HEK293 (cell line): ENCODE data around the gene ADPGK.

Experiments
- CTCF ChIA-PET: fragments of 350-600 bp; formaldehyde crosslinking; extraction: SDS; loops from one replicate; lab custom pipeline; 2021; ENCODE audit warnings: antibody characterized with exemption; lab: Yijun Ruan, JAX
- POLR2A ChIA-PET: fragments of 300-600 bp; formaldehyde crosslinking; extraction: SDS; loops from one replicate; lab custom pipeline; 2020; ENCODE audit warnings: antibody characterized with exemption, inconsistent platforms; lab: Yijun Ruan, JAX
- H3K27ac ChIP-seq: fragments of 200-500 bp; sonication (Bioruptor generic); 2 replicates; pipeline ENCODE4 v1.5.1; 2014; ENCODE audit warnings: low read depth, low read length, control low read depth, inconsistent platforms; ENCODE audit errors: extremely low read depth
- H3K36me3 ChIP-seq, 2 experiments: fragments of 200-500 bp in 1 of 2; sonication (Bioruptor generic) in 1 of 2; 1 replicate in 1 of 2; 2 replicates in 1 of 2; pipeline ENCODE4 v1.5.1; 2014 to 2017; ENCODE audit warnings: inconsistent platforms in 2 of 2, low read length in 2 of 2; ENCODE audit not compliant: control insufficient read depth in 2 of 2, insufficient read depth in 1 of 2
- H3K4me1 ChIP-seq: fragments of 200-500 bp; sonication (Bioruptor generic); 2 replicates; pipeline ENCODE4 v1.5.1; 2014; ENCODE audit warnings: mild to moderate bottlenecking, low read length, inconsistent platforms; ENCODE audit not compliant: control insufficient read depth, insufficient read depth
- H3K4me3 ChIP-seq: 2 replicates; pipeline ENCODE4 v1.5.1; 2011; ENCODE audit warnings: low read depth, mild to moderate bottlenecking, control low read depth, low read length, moderate library complexity
- H3K9me3 ChIP-seq: fragments of 200-500 bp; sonication (Bioruptor generic); 2 replicates; pipeline ENCODE4 v1.5.1; 2014; ENCODE audit warnings: low read depth, low read length, inconsistent platforms; ENCODE audit not compliant: control insufficient read depth, insufficient read depth
- EGR2 ChIP-seq: fragments of 450-650 bp; formaldehyde crosslinking; IDR thresholded peaks from 2 replicates; pipeline ENCODE4 v1.5.1; 2016; ENCODE audit warnings: low read depth, missing biosample characterization, missing genetic modification characterization
- GLIS1 ChIP-seq: fragments of 450-650 bp; formaldehyde crosslinking; IDR thresholded peaks from 2 replicates; pipeline ENCODE4 v1.5.1; 2016; ENCODE audit warnings: missing biosample characterization, missing genetic modification characterization
- KLF1 ChIP-seq: fragments of 450-650 bp; formaldehyde crosslinking; IDR thresholded peaks from 2 replicates; pipeline ENCODE4 v1.5.1; 2016; ENCODE audit warnings: missing biosample characterization, missing genetic modification characterization
- KLF7 ChIP-seq: fragments of 450-650 bp; formaldehyde crosslinking; IDR thresholded peaks from 2 replicates; pipeline ENCODE4 v1.5.1; 2016; ENCODE audit warnings: missing biosample characterization, missing genetic modification characterization, borderline replicate concordance
- PRDM1 ChIP-seq: fragments of 450-650 bp; formaldehyde crosslinking; IDR thresholded peaks from 2 replicates; pipeline ENCODE4; 2016; ENCODE audit warnings: missing biosample characterization, missing genetic modification characterization
- SALL2 ChIP-seq: fragments of 450-650 bp; formaldehyde crosslinking; IDR thresholded peaks from 2 replicates; pipeline ENCODE4 v1.5.0; 2017; ENCODE audit warnings: missing biosample characterization, mild to moderate bottlenecking, missing genetic modification characterization, borderline replicate concordance
- SP7 ChIP-seq: fragments of 450-650 bp; formaldehyde crosslinking; IDR thresholded peaks from 2 replicates; pipeline ENCODE4 v1.5.1; 2016; ENCODE audit warnings: missing biosample characterization, missing genetic modification characterization
- WT1 ChIP-seq: fragments of 450-650 bp; formaldehyde crosslinking; IDR thresholded peaks from 2 replicates; pipeline ENCODE4 v1.5.1; 2016; ENCODE audit warnings: missing biosample characterization, missing genetic modification characterization
- ZBTB17 ChIP-seq: fragments of 450-650 bp; formaldehyde crosslinking; IDR thresholded peaks from 2 replicates; pipeline ENCODE4 v1.5.1; 2016; ENCODE audit warnings: missing biosample characterization, missing genetic modification characterization
- ZBTB20 ChIP-seq: fragments of 450-650 bp; formaldehyde crosslinking; IDR thresholded peaks from 2 replicates; pipeline ENCODE4 v1.5.1; 2016; ENCODE audit warnings: missing biosample characterization, missing genetic modification characterization
- ZFHX2 ChIP-seq: fragments of 450-650 bp; formaldehyde crosslinking; conservative IDR thresholded peaks from 2 replicates; pipeline ENCODE4 v1.5.1; 2016; ENCODE audit warnings: missing biosample characterization, missing genetic modification characterization
- ZIC2 ChIP-seq: fragments of 450-650 bp; formaldehyde crosslinking; IDR thresholded peaks from 2 replicates; pipeline ENCODE4 v1.5.1; 2016; ENCODE audit warnings: missing biosample characterization, missing genetic modification characterization
- ZNF114 ChIP-seq: fragments of 450-650 bp; formaldehyde crosslinking; IDR thresholded peaks from 2 replicates; pipeline ENCODE4 v1.5.0; 2017; ENCODE audit warnings: missing biosample characterization, missing genetic modification characterization
- ZNF16 ChIP-seq: fragments of 450-650 bp; formaldehyde crosslinking; IDR thresholded peaks from 2 replicates; pipeline ENCODE4 v1.5.1; 2016; ENCODE audit warnings: low read depth, missing biosample characterization, missing genetic modification characterization
- ZNF184 ChIP-seq: fragments of 450-650 bp; IDR thresholded peaks from 2 replicates; pipeline ENCODE4 v1.5.1; 2018; ENCODE audit warnings: missing biosample characterization, mild to moderate bottlenecking, missing genetic modification characterization
- ZNF211 ChIP-seq: fragments of 450-650 bp; formaldehyde crosslinking; IDR thresholded peaks from 2 replicates; pipeline ENCODE4 v1.5.1; 2016; ENCODE audit warnings: low read depth, missing biosample characterization, missing genetic modification characterization
- ZNF391 ChIP-seq: fragments of 450-650 bp; formaldehyde crosslinking; IDR thresholded peaks from 2 replicates; pipeline ENCODE4 v1.5.1; 2016; ENCODE audit warnings: low read depth, missing biosample characterization, missing genetic modification characterization, borderline replicate concordance
- ZNF423 ChIP-seq: fragments of 450-650 bp; formaldehyde crosslinking; IDR thresholded peaks from 2 replicates; pipeline ENCODE4 v1.5.1; 2016; ENCODE audit warnings: missing biosample characterization, missing genetic modification characterization
- ZNF48 ChIP-seq: fragments of 450-650 bp; formaldehyde crosslinking; IDR thresholded peaks from 2 replicates; pipeline ENCODE4 v1.5.1; 2016; ENCODE audit warnings: missing biosample characterization, missing genetic modification characterization
- ZNF518A ChIP-seq: fragments of 450-650 bp; formaldehyde crosslinking; conservative IDR thresholded peaks from 2 replicates; pipeline ENCODE4 v1.5.1; 2016; ENCODE audit warnings: low read depth, missing biosample characterization, missing genetic modification characterization
- ZNF585B ChIP-seq: fragments of 450-650 bp; formaldehyde crosslinking; IDR thresholded peaks from 2 replicates; pipeline ENCODE4 v1.5.1; 2016; ENCODE audit warnings: missing biosample characterization, missing genetic modification characterization
- ZNF626 ChIP-seq: fragments of 450-650 bp; sonication (Bioruptor Pico); formaldehyde crosslinking; IDR thresholded peaks from 2 replicates; pipeline ENCODE4 v1.5.1; 2018; ENCODE audit warnings: missing biosample characterization, missing genetic modification characterization, inconsistent platforms
- ZSCAN30 ChIP-seq: fragments of 450-650 bp; IDR thresholded peaks from 2 replicates; pipeline ENCODE4 v1.5.1; 2018; ENCODE audit warnings: missing biosample characterization, mild to moderate bottlenecking, missing genetic modification characterization, moderate library complexity
- TF ChIP-seq, protein P1 (sequence below): fragments of 450-650 bp; formaldehyde crosslinking; IDR thresholded peaks from 2 replicates; pipeline ENCODE4 v1.5.1; 2016; ENCODE audit warnings: missing biosample characterization, missing genetic modification characterization
- TF ChIP-seq, protein P2 (sequence below): fragments of 450-650 bp; formaldehyde crosslinking; IDR thresholded peaks from 2 replicates; pipeline ENCODE4 v1.5.1; 2016; ENCODE audit warnings: missing biosample characterization, missing genetic modification characterization, low read depth
- TF ChIP-seq, protein P3 (sequence below): sonication (generic); formaldehyde crosslinking; IDR thresholded peaks from 2 replicates; pipeline ENCODE4 v1.8.1; 2022; ENCODE audit warnings: mild to moderate bottlenecking, moderate library complexity, missing genetic modification reagents

The ADPGK gene

DNA sequence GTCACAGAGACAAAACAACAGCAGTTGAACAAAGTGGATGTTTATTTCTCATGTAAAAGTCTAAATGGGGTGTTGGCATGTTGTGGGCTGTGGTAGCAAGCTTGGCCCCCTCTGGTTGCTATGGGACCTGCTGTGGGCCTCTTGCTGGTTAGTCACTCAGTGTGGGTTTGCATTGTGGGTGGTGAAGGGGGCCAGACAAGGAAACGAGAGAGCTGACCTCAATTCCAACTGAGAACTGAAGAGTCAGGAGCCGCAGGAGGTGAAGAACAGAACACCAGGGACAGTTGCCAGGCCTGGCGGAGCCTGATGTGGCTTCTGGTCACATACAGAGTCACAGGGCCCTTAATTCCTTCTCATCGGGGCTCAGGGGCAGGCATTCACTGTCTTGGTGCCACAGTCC, 1.9 kb upstream of the ADPGK start:
- POLR2A ChIA-PET: no interaction called here
- CTCF ChIA-PET: interaction anchor here (0.9 to 3.4 kb wide), 8 partner anchors 9 to 456 kb away, joined by 3 to 18 read pairs (median 4); no protein-coding TSS in a partner anchor
- H3K36me3 ChIP-seq: peaks cover 4 to 11% of the 10 kb centered on the region in 2 experiments; a peak in 1 of 3 replicates
- no peak overlapping the region for H3K4me3 ChIP-seq
- no peaks in the 10 kb centered on the region for H3K4me1 ChIP-seq
- TF ChIP-seq SALL2: no peak
- TF ChIP-seq EGR2 (tag by site-specific recombination): peak; percentile 88
- TF ChIP-seq ZFHX2 (tag by site-specific recombination): peak; percentile 95
- TF ChIP-seq GLIS1 (tag by site-specific recombination): peak; percentile 30; the same call in 1 of the 2 replicates
- peak; percentile 74 for TF ChIP-seq ZBTB20
- peak; percentile 100 for TF ChIP-seq ZIC2
- no peak overlapping the region for H3K27ac ChIP-seq
- H3K9me3 ChIP-seq: no peaks in the 10 kb centered on the region

DNA sequence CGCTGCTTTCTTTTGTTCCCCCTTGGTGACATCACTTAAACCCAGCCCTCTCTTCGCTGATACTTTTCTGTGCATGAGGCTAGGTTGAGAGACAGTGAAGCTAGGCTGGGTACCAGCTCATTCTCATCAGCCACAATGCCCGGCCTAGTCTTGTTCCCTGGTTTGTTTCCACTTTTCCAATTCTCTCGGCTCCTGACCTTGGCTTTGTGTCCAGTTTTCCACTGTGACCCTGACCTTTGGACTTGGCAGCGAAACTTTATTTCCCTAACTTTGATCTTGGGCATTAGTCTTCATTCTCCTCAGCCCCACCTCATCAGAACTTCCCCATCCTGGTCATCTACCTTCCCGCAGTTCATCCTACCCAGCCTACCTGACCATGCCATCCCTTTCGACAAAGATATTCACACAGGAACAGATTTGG, 908 bp upstream of the ADPGK start:
- H3K9me3 ChIP-seq: no peaks in the 10 kb centered on the region
- H3K36me3 ChIP-seq: peaks cover 4 to 20% of the 10 kb centered on the region in 2 experiments; a peak in 1 of 3 replicates
- ChIA-PET CTCF (interaction anchor here (0.6 to 3.4 kb wide), 11 partner anchors 11 to 496 kb away, joined by 3 to 18 read pairs (median 4); no protein-coding TSS in a partner anchor), POLR2A (no interaction called here)
- peak overlapping the region; percentile 67; the same call in 1 of the 2 replicates for H3K27ac ChIP-seq
- no peaks in the 10 kb centered on the region for H3K4me1 ChIP-seq
- peak overlapping the region; percentile 58 for H3K4me3 ChIP-seq
- TF ChIP-seq ZNF184 (tag by site-specific recombination): no peak
- TF ChIP-seq, protein P1, sequence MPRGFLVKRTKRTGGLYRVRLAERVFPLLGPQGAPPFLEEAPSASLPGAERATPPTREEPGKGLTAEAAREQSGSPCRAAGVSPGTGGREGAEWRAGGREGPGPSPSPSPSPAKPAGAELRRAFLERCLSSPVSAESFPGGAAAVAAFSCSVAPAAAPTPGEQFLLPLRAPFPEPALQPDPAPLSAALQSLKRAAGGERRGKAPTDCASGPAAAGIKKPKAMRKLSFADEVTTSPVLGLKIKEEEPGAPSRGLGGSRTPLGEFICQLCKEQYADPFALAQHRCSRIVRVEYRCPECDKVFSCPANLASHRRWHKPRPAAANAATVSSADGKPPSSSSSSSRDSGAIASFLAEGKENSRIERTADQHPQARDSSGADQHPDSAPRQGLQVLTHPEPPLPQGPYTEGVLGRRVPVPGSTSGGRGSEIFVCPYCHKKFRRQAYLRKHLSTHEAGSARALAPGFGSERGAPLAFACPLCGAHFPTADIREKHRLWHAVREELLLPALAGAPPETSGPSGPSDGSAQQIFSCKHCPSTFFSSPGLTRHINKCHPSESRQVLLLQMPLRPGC (tag by site-specific recombination): no peak
- no peak for TF ChIP-seq ZNF626 (tag by site-specific recombination)
- no peak for TF ChIP-seq KLF1
- 0 out of 2 replicates have a peak, but pooled peaks have one; percentile 18 for TF ChIP-seq ZNF518A (tag by site-specific recombination)
- TF ChIP-seq ZNF211 (tag by site-specific recombination): no peak
- TF ChIP-seq, protein P2, sequence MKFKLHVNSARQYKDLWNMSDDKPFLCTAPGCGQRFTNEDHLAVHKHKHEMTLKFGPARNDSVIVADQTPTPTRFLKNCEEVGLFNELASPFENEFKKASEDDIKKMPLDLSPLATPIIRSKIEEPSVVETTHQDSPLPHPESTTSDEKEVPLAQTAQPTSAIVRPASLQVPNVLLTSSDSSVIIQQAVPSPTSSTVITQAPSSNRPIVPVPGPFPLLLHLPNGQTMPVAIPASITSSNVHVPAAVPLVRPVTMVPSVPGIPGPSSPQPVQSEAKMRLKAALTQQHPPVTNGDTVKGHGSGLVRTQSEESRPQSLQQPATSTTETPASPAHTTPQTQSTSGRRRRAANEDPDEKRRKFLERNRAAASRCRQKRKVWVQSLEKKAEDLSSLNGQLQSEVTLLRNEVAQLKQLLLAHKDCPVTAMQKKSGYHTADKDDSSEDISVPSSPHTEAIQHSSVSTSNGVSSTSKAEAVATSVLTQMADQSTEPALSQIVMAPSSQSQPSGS (tag by site-specific recombination): peak; percentile 85
- no peak for TF ChIP-seq WT1
- TF ChIP-seq SP7: no peak
- no peak for TF ChIP-seq ZNF391 (tag by site-specific recombination)
- no peak for TF ChIP-seq KLF7
- no peak for TF ChIP-seq ZNF114 (tag by site-specific recombination)
- no peak for TF ChIP-seq ZNF423 (tag by site-specific recombination)
- no peak for TF ChIP-seq ZSCAN30 (tag by site-specific recombination)
- TF ChIP-seq ZNF16 (tag by site-specific recombination): no peak
- TF ChIP-seq PRDM1 (tag by site-specific recombination): peak; percentile 77
- no peak for TF ChIP-seq ZNF585B (tag by site-specific recombination)
- TF ChIP-seq ZBTB17 (tag by site-specific recombination): 0 out of 2 replicates have a peak, but pooled peaks have one; percentile 11
- TF ChIP-seq, protein P3, sequence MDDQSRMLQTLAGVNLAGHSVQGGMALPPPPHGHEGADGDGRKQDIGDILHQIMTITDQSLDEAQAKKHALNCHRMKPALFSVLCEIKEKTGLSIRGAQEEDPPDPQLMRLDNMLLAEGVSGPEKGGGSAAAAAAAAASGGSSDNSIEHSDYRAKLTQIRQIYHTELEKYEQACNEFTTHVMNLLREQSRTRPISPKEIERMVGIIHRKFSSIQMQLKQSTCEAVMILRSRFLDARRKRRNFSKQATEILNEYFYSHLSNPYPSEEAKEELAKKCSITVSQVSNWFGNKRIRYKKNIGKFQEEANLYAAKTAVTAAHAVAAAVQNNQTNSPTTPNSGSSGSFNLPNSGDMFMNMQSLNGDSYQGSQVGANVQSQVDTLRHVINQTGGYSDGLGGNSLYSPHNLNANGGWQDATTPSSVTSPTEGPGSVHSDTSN (CRISPR knock-in tag): no peak
- TF ChIP-seq ZNF48 (tag by site-specific recombination): no peak
